DOHH2 (cell line): ENCODE data around the gene CCDC34.

Experiments
- H3F3A ChIP-seq: fragments of 200-600 bp; sonication (generic), shearing (Covaris generic); 2 replicates; pipeline ENCODE4 v1.6.0; 2016; ENCODE audit warnings: antibody characterized with exemption, mild to moderate bottlenecking; ENCODE audit not compliant: control insufficient read depth, insufficient read depth
- H3K27ac ChIP-seq: fragments of 200-600 bp; sonication (generic); 2 replicates; pipeline ENCODE4 v1.5.1; 2014; ENCODE audit warnings: low read depth, mild to moderate bottlenecking, low read length, moderate library complexity
- H3K27me3 ChIP-seq: fragments of 200-600 bp; sonication (generic); 2 replicates; pipeline ENCODE4 v1.6.1; 2014; ENCODE audit warnings: mild to moderate bottlenecking, low read length, mixed read lengths; ENCODE audit not compliant: control insufficient read depth
- H3K36me3 ChIP-seq: fragments of 200-600 bp; sonication (generic); 2 replicates; pipeline ENCODE4 v1.6.1; 2014; ENCODE audit warnings: mild to moderate bottlenecking, low read length, moderate library complexity, mixed read lengths; ENCODE audit not compliant: control insufficient read depth
- H3K4me1 ChIP-seq: fragments of 200-600 bp; sonication (generic); 2 replicates; pipeline ENCODE4 v1.6.1; 2014; ENCODE audit warnings: mild to moderate bottlenecking, low read length, mixed read lengths; ENCODE audit not compliant: control insufficient read depth
- H3K4me2 ChIP-seq: fragments of 200-600 bp; sonication (generic); 2 replicates; pipeline ENCODE4 v1.6.0; 2014; ENCODE audit warnings: mild to moderate bottlenecking, low read length, moderate library complexity
- H3K4me3 ChIP-seq: fragments of 200-600 bp; sonication (generic); 2 replicates; pipeline ENCODE4 v1.5.1; 2014; ENCODE audit warnings: mild to moderate bottlenecking, low read length, mixed read lengths
- H3K79me2 ChIP-seq: fragments of 200-600 bp; sonication (generic); 2 replicates; pipeline ENCODE4 v1.6.1; 2014; ENCODE audit warnings: mild to moderate bottlenecking, low read length, mixed read lengths; ENCODE audit not compliant: control insufficient read depth
- H3K9me2 ChIP-seq: fragments of 200-600 bp; sonication (generic); replicated peaks from 2 replicates; pipeline ENCODE4 v1.6.1; 2014; ENCODE audit warnings: mild to moderate bottlenecking, low read length, mixed read lengths; ENCODE audit not compliant: control insufficient read depth
- H3K9me3 ChIP-seq: fragments of 200-600 bp; sonication (generic); 2 replicates; pipeline ENCODE4 v1.6.1; 2014; ENCODE audit warnings: antibody characterized with exemption, low read length, mixed read lengths; ENCODE audit not compliant: control insufficient read depth, insufficient read depth
- H4K20me1 ChIP-seq: fragments of 200-600 bp; sonication (generic); 2 replicates; pipeline ENCODE4 v1.6.0; 2014; ENCODE audit warnings: low read depth, mild to moderate bottlenecking, antibody characterized with exemption, low read length, moderate library complexity; ENCODE audit not compliant: control insufficient read depth, insufficient read depth
- CTCF ChIP-seq: fragments of 200-600 bp; sonication (generic); IDR thresholded peaks from one replicate; pipeline ENCODE4 v1.5.1; 2014; ENCODE audit warnings: antibody characterized with exemption, mild to moderate bottlenecking, low read depth, low read length; ENCODE audit not compliant: poor library complexity, severe bottlenecking
- EZH2phosphoT487 ChIP-seq: fragments of 200-600 bp; sonication (generic); IDR thresholded peaks from 2 replicates; pipeline ENCODE4 v1.6.1; 2017; ENCODE audit warnings: borderline replicate concordance, mild to moderate bottlenecking, antibody characterized with exemption, low read length, moderate library complexity, mixed read lengths

CCDC34 gene

GRCh38 chr11:27357250-27357649 is 5.8 kb downstream of the CCDC34 start:
- no peak overlapping the region for H3K4me3 ChIP-seq
- H3K79me2 ChIP-seq = peaks cover 31% of the 10 kb centered on the region
- no peaks in the 10 kb centered on the region for H3K9me2 ChIP-seq
- TF ChIP-seq CTCF = no peak
- TF ChIP-seq EZH2phosphoT487 = no peak
- no peaks in the 10 kb centered on the region for H3K9me3 ChIP-seq
- H3K4me1 ChIP-seq = peaks cover 14% of the 10 kb centered on the region
- no peak overlapping the region for H3K4me2 ChIP-seq
- peaks cover 10% of the 10 kb centered on the region for H3K36me3 ChIP-seq
- no peaks in the 10 kb centered on the region for H3F3A ChIP-seq
- H3K27ac ChIP-seq = no peak overlapping the region
- no peaks in the 10 kb centered on the region for H3K27me3 ChIP-seq
- H4K20me1 ChIP-seq = no peaks in the 10 kb centered on the region

DNA sequence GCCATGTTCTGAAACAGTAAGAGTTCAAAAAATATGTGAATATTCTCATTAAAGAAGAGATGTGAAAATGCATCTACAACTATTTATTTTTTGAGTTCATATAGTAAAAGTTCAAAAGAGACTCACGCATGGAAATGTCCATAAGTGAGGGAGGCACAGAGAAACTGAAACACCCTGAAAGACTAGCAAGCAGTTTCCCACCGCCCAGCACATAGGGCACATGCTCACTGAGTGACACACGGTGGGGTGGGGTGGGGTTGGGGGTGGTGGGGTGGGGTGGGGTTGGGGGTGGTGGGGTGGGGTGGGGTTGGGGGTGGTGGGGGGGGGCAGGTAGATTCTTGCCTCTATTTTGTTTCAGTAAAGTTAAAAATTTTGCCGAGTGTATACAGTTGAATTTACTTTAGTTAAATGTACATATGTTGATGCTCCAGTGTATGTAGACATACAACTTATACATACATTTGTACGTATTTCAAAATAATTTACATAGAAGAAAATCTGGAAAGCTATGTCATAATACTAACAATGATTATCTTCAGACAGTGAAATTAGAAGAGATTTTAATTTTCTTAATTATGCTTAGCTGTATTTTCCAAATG is 6.3 kb downstream of the CCDC34 start:
- H3K4me2 ChIP-seq = no peak overlapping the region

DNA sequence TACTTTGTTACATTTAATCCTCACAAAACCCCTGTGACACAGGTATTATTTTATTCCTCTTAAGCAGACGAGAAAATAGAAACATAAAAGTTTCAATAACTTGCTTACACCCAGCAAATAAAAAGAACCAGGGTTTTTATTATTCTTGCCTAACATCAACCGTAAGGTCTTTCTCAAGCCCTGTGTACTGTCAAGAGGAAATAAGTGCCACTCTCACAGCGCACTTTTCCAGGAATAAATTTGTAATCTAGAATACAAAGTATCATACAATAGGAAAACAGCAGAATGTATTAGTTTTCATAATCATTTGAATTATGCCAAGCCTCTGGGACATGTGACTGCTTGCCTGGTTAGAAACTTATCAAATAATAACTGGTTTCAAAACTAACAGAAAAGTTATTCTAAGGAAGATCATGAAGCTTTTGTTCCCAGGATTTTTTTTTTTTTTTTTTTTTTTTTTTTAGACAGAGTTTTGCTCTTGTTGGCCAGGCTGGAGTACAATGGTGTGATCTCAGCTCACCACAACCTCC is 7.4 kb downstream of the CCDC34 start:
- Histone ChIP-seq H3K9me3 (no peaks in the 10 kb centered on the region), H3K9me2 (no peaks in the 10 kb centered on the region), H3F3A (no peaks in the 10 kb centered on the region), H3K4me1 (no peaks in the 10 kb centered on the region), H3K27ac (no peak overlapping the region), H3K36me3 (peaks cover 15% of the 10 kb centered on the region), H3K79me2 (peaks cover 16% of the 10 kb centered on the region), H4K20me1 (no peaks in the 10 kb centered on the region), H3K27me3 (no peaks in the 10 kb centered on the region), H3K4me2 (no peak overlapping the region), H3K4me3 (no peak overlapping the region)
- no peak for TF ChIP-seq EZH2phosphoT487
- TF ChIP-seq CTCF = no peak

More for the DNA sequence above, 6.3 kb downstream of the CCDC34 start:
- Histone ChIP-seq H3K36me3 (peaks cover 10% of the 10 kb centered on the region), H3K9me3 (no peaks in the 10 kb centered on the region), H3K27me3 (no peaks in the 10 kb centered on the region), H3K4me1 (peaks cover 8% of the 10 kb centered on the region), H3K4me3 (no peak overlapping the region), H3F3A (no peaks in the 10 kb centered on the region), H3K9me2 (no peaks in the 10 kb centered on the region), H4K20me1 (no peaks in the 10 kb centered on the region), H3K79me2 (peaks cover 26% of the 10 kb centered on the region), H3K27ac (no peak overlapping the region)
- TF ChIP-seq CTCF (no peak), EZH2phosphoT487 (no peak)
